Measurements from ENCODE around the gene CRHR2.

Gene CRHR2

GRCh38 chr7:30649717-30650420 is 32.4 kb downstream of the CRHR2 start:
- no peak for TF ChIP-seq CTCF (IDR thresholded peaks at IDR 0.05; ENCODE audit: insufficient read depth, missing control alignments)
- DNase-seq (ENCODE audit: insufficient read length, low spot score) (no peak), FAIRE-seq (no peak)

DNA sequence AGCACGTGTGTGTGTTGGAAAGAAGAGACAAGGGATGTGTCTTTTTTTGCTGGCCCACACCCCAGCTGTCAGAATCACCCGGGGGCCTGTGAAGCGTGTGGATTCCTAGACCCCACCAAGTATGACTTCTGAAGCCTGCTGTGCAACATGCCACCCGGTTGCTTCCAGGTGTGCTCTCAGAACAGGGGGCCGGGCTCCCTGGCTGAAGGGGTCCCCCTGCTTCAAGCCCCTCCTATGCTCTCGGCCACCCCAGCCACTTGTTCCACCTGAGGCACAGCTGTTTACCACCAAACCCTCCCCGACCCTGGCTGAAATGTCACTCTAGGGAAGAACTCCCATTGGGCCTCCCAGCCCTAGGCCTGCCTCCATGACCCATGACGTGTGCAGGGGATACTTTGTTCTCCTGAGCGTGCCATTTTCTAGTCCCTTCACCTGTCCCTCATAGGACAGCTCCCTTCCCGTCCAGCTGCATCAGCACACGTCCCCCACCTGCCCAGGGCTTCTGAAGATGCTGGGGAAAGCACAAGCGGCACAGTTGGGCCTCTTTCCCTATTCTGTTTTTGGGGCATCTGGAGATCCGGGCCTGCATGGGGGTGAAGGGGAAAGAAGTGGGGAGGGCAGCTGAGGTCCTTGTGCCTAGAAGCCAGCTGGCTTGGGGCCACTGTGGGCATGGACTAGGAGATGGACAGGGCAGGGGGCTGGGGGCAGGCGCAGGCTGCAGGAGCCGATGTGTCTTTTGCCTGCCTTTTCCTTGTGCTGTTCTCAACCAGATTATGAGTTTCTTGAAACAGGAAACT is 33.3 kb downstream of the CRHR2 start:
- FAIRE-seq = no peak
- no peak for DNase-seq (ENCODE audit: insufficient read length, low spot score)
- no peak for TF ChIP-seq CTCF (IDR thresholded peaks at IDR 0.05; ENCODE audit: insufficient read depth, missing control alignments)

GRCh38 chr7:30647589-30648364 is 34.5 kb downstream of the CRHR2 start:
- DNase-seq (ENCODE audit: insufficient read length, low spot score) = no peak

DNA sequence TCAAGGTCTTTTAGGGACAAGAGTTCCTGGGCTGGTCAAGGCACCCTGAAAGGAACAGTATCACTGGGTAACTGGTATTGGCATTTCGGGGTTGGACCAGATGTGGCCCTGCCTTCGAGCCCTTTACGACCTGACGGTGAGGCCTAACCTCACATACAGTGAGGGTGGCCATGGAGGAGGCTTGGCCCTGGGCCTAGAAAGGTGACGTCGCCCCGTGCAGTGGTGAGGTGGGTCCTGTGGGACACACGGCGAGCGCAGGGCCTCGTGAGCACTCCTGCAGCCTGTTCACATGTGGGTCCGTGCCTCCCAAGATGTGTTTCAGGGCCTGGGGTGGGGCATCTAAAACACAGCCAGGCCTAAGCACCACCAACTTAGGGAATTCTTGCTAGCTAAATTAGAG is 36.1 kb downstream of the CRHR2 start:
- FAIRE-seq (no peak), DNase-seq (ENCODE audit: insufficient read length, low spot score) (no peak)
- no peak for TF ChIP-seq CTCF (IDR thresholded peaks at IDR 0.05; ENCODE audit: insufficient read depth, missing control alignments)

More at GRCh38 chr7:30647589-30648364, 34.5 kb downstream of the CRHR2 start:
- no peak for TF ChIP-seq CTCF (IDR thresholded peaks at IDR 0.05; ENCODE audit: insufficient read depth, missing control alignments)
- no peak for FAIRE-seq

- no peak for FAIRE-seq
Measured at GRCh38 chr7:30645661-30646060, 36.6 kb downstream of the CRHR2 start.

DNA sequence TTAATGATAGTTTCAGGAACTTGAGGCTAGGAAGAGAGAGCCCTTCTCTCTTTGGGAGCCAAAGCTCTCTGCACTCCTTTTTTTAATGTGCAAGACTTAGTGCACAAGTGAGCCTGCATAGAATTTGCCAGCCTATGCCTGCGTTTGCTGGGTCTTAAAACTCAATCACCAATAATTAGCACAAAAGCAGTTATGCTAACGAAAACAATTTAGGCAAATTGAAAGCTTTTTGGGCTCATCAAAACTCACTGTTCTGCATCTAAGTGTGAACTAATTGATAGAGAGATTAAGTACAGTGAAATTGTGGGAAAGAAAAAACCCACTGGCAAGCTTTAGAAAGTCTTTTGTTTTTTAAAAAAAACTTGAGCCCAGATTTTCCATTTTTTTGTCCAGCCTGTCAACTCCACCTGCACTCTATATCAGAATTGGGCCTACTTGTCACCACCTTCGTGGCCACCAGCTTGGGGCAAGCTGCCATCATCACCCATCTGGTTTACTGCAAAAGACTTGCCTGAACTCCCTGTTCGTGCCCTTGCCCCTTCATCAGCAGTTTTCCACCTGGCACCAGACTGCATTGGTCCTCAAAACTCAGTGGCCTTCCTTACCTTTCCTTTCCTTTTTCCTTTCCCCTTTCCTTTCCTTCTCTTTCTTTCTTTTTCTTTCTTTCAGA is 37.8 kb downstream of the CRHR2 start:
- FAIRE-seq = no peak
- DNase-seq (ENCODE audit: insufficient read length, low spot score) = no peak
- TF ChIP-seq CTCF (IDR thresholded peaks at IDR 0.05; ENCODE audit: insufficient read depth, missing control alignments) = no peak

More at GRCh38 chr7:30645661-30646060, 36.6 kb downstream of the CRHR2 start:
- DNase-seq (ENCODE audit: insufficient read length, low spot score) = no peak
- no peak for TF ChIP-seq CTCF (IDR thresholded peaks at IDR 0.05; ENCODE audit: insufficient read depth, missing control alignments)

Measured in D721Med (cell line).